GM18498 (cell line): ENCODE data around the gene USP21.
A peak's percentile ranks its signal among the peaks of the same experiment; 100 is the strongest.
"Not testable (repeated sequence)": the region's sequence is repeated elsewhere in the genome, so short reads cannot be mapped to it uniquely, and the experiment has no call there.

Source experiments
- ATAC-seq: cut with Tn5 transposase; IDR thresholded peaks from one replicate; pipeline ENCODE4 v1.9.1; 2021; ENCODE audit warnings: mild to moderate bottlenecking, moderate library complexity; ENCODE audit not compliant: unreplicated experiment

USP21 gene

GRCh38 chr1:161159087-161159912, at the start of gene USP21:
TSS of gene USP21 (plus strand) at chr1:161159500. CDS start at chr1:161160641, 1,141 bp downstream.
- ATAC-seq = peak; percentile 86

- ATAC-seq = no peak
Measured at GRCh38 chr1:161111117-161111516, 48.2 kb upstream of the USP21 start.

DNA sequence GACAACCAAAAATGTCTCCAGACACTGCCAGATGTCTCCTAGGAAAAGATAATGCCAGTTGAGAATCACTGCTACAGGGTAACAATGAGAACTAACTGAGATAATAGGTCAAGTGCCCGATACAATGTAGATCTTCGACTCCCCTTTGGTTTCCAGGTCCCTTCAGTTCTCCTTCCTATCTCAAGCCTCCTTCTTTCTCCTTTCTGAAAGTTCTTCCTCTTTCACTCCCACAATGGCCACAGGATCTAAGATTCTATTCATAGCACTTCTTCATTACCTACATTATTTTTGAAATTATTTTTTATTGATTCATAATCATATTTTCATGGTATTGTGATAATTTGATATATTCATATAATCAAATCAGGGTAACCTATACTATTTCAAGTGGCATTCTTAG, 47.8 kb upstream of the USP21 start:
- no peak for ATAC-seq

DNA sequence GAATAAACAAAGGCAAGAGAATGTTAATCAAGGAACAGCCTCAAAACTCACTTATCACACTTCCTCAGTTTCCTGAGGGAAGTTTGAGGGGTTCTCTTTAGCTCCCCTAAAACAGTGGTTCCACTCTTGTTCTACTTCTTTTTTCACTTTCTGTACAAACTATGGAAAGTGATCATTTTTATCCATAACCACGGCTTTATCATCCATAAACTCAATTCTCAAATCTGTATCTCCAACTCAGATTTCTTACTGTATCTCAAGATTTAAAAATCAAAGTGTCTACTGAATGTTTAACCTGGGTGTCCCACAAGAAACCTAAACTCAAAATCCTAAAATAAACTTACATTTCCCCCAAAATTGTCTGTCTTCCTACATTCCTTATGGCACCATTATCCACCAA, 45.4 kb upstream of the USP21 start:
- no peak for ATAC-seq

GRCh38 chr1:161114556-161114955, 44.7 kb upstream of the USP21 start:
- ATAC-seq = no peak

GRCh38 chr1:161115132-161115711, 44.1 kb upstream of the USP21 start:
- no peak for ATAC-seq

GRCh38 chr1:161115961-161116360, 43.3 kb upstream of the USP21 start:
- not testable (repeated sequence) for ATAC-seq

DNA sequence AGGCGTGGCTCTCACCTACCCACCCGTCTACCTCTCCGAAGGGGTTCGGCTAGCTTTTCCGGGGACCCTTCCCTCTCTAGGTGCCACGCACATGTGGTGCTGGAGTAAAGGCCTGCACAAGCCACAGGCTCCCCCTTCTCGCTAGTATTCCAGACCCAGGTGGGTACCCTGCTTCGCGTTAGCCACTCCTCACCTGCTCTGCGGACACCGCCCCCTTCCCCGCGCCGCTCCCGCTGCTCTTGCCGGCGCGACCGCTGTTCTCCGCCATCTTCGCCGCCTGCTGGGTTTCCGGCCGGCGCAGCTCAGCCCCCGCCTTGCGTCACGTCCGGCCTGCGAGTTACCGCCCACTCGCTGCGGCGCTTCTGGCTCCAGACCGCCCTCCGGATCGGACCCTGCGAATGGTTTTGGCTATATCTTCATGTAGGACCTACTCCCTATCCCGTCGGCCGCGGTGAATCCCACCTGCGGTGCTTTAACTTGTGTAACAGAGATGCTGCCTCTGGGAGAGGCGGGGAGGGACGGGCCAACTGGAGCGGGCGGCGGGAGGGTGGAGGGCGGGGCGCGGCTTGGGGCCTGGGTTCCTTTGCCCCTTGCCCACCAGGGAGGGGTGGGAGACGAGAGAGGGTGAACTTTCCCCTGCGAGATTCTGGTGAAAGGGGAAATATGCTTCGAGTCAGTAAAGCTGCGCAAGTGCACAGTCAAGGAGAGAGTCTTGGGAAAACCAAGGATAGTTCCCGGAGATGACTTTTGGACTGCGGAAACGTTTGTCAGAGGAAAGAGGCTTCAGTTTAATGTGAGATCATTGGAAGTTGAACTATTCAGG, 41.3 kb upstream of the USP21 start, which contains the start of the genes NIT1 and PFDN2:
Gene NIT1, plus strand, starts transcription at position 347 of the 823 bp plus-strand sequence. Its CDS starts 72 bp downstream, at position 419.
Gene PFDN2, minus strand, starts transcription at position 279 of the 823 bp plus-strand sequence. Its CDS starts 11 bp downstream, at position 268.
- ATAC-seq = peak; percentile 85

GRCh38 chr1:161119092-161119903, 40.0 kb upstream of the USP21 start:
- ATAC-seq = no peak

GRCh38 chr1:161121042-161121650, 38.2 kb upstream of the USP21 start:
- ATAC-seq = no peak

DNA sequence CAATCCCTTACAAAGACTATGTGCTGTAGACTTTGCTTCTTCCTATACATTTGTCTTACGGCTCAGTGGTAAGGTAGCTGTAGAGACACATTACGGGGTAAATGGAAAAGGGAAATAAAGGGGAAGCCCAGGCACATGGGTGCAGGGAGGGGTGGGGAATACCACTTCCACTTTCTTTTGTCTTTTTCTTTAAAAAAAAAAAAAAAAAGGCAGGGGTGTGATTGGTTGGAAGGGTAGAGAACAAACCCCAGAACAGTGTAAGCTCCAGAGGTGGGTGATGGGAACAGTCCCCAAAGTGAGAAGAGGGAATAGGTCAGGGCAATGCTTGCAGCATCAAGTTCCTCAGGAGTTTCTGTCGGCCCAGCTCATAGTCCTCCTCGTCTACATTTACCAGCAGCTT, 37.5 kb upstream of the USP21 start:
- ATAC-seq = no peak

DNA sequence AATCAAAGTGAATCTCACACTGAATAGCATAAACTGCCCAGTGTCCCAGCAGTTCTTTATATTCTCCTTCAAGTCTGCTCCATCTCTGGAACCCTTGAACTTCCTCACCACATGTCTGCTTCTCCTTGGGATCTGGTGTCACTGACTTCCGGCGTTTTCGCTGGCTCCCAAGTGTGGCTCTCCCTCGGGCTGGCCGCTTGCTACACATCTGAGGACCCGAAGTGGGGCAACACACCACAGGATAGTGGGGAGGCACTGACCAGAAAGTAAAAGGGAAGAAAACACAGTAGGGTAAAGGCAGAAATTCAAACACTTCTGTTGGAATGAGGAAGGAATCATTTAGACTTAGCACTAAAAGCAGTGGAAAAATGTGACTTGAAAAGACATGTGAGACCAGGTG, 36.3 kb upstream of the USP21 start:
- no peak for ATAC-seq

DNA sequence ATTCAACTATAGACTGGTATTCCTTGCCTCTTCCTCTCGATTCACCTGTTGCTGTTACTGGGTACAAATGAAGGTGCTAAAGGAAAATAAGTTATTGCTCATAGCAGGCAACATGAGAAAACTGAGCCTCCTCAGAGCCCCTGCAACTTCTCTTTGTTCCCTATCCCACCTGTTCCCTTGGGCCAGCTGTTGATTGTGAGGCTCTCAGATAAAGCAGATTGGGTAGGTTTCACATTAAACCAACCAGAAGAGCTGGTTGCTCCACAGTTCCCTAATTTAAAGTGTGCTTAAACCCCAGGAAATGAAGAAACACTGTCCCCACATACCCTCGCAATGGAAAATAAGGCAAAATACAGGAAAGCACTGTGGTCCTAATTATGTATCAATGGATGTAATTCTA, 31.7 kb upstream of the USP21 start:
- no peak for ATAC-seq

- no peak for ATAC-seq
Measured at GRCh38 chr1:161128591-161129420, 30.5 kb upstream of the USP21 start.

- no peak for ATAC-seq
Measured at GRCh38 chr1:161130266-161130665, 29.0 kb upstream of the USP21 start.

- ATAC-seq = no peak
Measured at GRCh38 chr1:161131523-161132409, 27.5 kb upstream of the USP21 start.

GRCh38 chr1:161132410-161133219, 26.7 kb upstream of the USP21 start, which contains the start of gene DEDD:
TSS of gene DEDD (minus strand) at chr1:161132667. CDS start at chr1:161124462, 8,205 bp downstream.
- peak; percentile 92 for ATAC-seq
